Smooth muscle cell of the umbilical artery (primary cell): ENCODE data around the gene ITGA7. TPM values are rescaled to one million over a fixed set of nuclear protein-coding genes. Genes with fewer than 3 reads are reported as not detected.

Experiments
- total RNA-seq: library from RNA; depleted of rRNA; stranded (reverse); fragments of >200 nt; gene quantifications from 2 replicates; pipeline ENCODE4 v1.2.3, GENCODE V29; 2014

ITGA7 gene
- total RNA-seq = 1.8 and 23.6 TPM in 2 replicates

GRCh38 chr12:55707841-55708694 lies at the start of gene ITGA7:
Gene ITGA7, minus strand, starts transcription at chr12:55707904. Its CDS starts 222 bp downstream, at chr12:55707682.

DNA sequence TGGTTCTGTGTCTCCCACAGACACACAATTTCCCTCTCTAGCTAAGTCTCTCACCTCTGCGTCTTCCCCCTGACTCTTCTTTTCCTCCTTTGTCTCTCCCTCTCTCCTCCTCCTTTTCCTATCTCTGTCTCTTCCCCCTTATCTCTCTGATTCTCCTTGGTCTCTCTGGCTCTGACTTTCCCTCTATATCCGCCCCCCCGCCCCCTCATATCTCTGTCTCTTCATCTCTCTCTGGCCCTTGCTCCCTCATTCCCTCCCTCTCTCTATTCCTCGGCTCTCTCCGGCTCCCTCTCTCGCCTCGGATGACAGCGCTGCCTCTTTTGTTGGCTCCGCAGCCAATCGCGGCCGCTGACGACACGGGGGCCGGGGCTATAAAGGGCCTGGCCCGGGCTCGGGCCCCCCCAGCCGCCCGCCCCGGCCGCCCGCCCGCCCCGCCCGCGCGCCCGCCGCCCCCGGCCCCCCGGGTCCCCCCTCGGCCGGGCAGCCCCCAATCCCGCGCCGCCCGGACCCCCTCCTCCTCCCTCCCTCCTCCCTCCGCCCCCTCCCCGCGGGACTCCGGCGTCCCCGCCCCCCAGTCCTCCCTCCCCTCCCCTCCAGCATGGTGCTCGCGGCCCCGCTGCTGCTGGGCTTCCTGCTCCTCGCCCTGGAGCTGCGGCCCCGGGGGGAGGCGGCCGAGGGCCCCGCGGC lies 35.2 kb upstream of the ITGA7 start, which contains the start of gene GDF11:
Gene GDF11, plus strand, starts transcription at position 404 of the 687 bp plus-strand sequence. Its CDS starts 195 bp downstream, at position 599.

DNA sequence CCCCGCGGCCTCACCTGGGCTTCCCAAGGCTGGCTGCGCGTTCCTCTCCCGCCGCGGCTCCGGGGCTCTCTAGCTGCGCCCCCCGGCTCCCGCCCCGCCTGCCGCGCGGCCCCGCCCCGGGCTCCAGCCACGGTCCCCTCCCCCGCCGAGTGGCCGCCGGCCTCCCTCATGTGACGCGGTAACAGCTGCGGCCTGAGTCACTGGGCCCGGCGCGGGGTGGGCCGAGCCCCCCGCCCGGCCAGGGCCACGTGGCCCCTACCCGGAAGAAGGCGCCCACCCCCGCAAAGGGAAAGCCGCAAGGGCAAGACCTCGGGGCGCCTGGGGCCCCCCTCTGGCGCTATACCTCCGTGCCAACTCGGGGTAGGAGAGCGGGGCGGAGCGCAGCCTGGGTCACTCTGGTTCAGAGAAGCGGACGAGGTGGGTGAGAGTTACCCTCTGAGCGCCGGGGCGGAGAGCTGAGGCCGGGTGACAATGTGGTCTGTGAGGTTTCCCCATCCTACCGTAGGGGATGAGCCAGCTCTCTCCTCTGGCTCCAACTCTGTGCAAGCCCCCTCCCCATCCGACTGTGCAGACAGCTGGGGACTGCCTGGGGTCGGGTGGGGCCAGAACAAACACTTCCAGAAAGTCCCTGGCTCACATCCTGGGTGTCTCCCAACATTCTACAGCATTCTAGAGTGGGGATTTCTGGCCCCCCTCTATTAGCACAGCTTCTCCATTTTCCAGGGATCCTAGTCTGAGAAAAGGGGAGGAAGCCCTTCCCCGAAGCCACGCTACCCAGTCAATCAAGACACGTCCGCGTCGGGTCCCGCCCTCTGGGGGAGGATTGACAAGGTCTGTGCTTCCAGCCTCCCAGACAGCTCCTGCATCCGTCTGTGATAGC lies 21.5 kb upstream of the ITGA7 start, which contains the start of gene CD63:
Gene CD63, minus strand, starts transcription at position 71 of the 880 bp plus-strand sequence. CDS start 668 bp downstream, outside the sequence.

DNA sequence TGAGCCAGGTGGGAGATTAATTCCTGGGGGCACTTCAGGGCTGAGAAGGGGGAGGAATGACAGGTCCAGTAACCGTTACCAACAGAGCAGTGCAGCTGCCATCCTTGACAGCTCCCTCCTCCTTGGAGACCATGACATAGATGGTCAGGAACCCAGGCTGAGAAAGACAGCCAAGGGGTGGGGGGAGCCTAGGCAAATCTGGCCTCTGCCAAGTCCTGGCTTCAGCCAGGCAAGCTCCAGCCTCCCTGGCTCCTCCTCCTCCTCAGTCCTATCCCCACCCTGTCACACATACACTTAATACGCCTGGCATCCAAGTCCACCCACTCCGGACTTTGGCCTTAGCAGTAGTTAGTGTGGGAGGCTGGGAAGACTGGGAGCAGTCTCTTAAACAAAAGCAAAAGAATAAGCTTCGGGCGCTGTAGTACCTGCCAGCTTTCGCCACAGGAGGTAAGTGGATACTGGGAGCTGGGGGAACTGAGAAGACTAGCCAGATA lies 12.4 kb upstream of the ITGA7 start, which contains the start of gene RDH5:
Gene RDH5, plus strand, starts transcription at position 323 of the 494 bp plus-strand sequence. CDS start 792 bp downstream, outside the sequence.

GRCh38 chr12:55715833-55716581 lies 8.3 kb upstream of the ITGA7 start, which contains the start of gene BLOC1S1:
Gene BLOC1S1, plus strand, starts transcription at chr12:55716046. Its CDS starts 6 bp downstream, at chr12:55716052.

DNA sequence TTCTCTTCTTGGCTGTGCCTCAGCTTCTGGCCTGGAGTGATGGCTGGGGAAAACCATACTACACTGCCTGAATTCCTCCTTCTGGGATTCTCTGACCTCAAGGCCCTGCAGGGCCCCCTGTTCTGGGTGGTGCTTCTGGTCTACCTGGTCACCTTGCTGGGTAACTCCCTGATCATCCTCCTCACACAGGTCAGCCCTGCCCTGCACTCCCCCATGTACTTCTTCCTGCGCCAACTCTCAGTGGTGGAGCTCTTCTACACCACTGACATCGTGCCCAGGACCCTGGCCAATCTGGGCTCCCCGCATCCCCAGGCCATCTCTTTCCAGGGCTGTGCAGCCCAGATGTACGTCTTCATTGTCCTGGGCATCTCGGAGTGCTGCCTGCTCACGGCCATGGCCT lies 70.9 kb downstream of the ITGA7 start, which contains the start of gene OR10P1:
Gene OR10P1, plus strand, starts transcription at position 40 of the 400 bp plus-strand sequence. Its CDS starts 0 bp downstream, at position 40.

Other genes starting within 250 kb of the ITGA7 start
- not detected in 2 replicates for gene OR6C70, start 237.8 kb downstream of the ITGA7 start, total RNA-seq
- not detected in 2 replicates for gene OR6C68, start 215.5 kb downstream of the ITGA7 start, total RNA-seq
- not detected in 2 replicates for gene OR6C4, start 158.3 kb downstream of the ITGA7 start, total RNA-seq
- gene OR2AP1, start 135.4 kb downstream of the ITGA7 start, total RNA-seq = not detected in 2 replicates
- gene OR10P1, start 71.0 kb downstream of the ITGA7 start, total RNA-seq = not detected in 2 replicates
- 51.2 and 82.0 TPM in 2 replicates for gene BLOC1S1, start 8.1 kb upstream of the ITGA7 start, total RNA-seq
- 3.3 and 12.2 TPM in 2 replicates for gene RDH5, start 12.5 kb upstream of the ITGA7 start, total RNA-seq
- gene CD63, start 21.1 kb upstream of the ITGA7 start, total RNA-seq = 1,176 and 2,201 TPM in 2 replicates
- 4.8 and 14.8 TPM in 2 replicates for gene GDF11, start 35.2 kb upstream of the ITGA7 start, total RNA-seq
- 56.7 and 69.2 TPM in 2 replicates for gene SARNP, start 109.8 kb upstream of the ITGA7 start, total RNA-seq
- gene ORMDL2, start 110.1 kb upstream of the ITGA7 start, total RNA-seq = 16.1 and 19.9 TPM in 2 replicates
- gene DNAJC14, start 121.7 kb upstream of the ITGA7 start, total RNA-seq = 53.1 and 64.4 TPM in 2 replicates
- 5.6 and 7.4 TPM in 2 replicates for gene MMP19, start 135.0 kb upstream of the ITGA7 start, total RNA-seq
- gene PYM1, start 220.0 kb upstream of the ITGA7 start, total RNA-seq = 22.5 and 24.1 TPM in 2 replicates
- gene DGKA, start 223.3 kb upstream of the ITGA7 start, total RNA-seq = 45.1 and 84.2 TPM in 2 replicates